Fibroblast of lung (primary cell): Measurements from ENCODE around the gene C1orf52. TPM values are rescaled to one million over a fixed set of nuclear protein-coding genes. Genes with fewer than 3 reads are reported as not detected.

ENCODE experiments used
- DNase-seq, 2 donors: peaks; one replicate each; pipeline versions ENCODE4 v3.0.0 to v3.0.0-alpha.2; 2010; ENCODE audit warnings: low read depth in 2 of 2
- H2AFZ ChIP-seq: 2 replicates; pipeline ENCODE4 v1.5.1; 2012; ENCODE audit warnings: low read length, control low read depth, inconsistent platforms
- H3K27ac ChIP-seq: 2 replicates; pipeline ENCODE4 v1.5.1; 2011; ENCODE audit warnings: low read length, control low read depth; ENCODE audit not compliant: insufficient read depth
- H3K27me3 ChIP-seq: 2 replicates; pipeline ENCODE4 v1.5.1; 2011; ENCODE audit warnings: mild to moderate bottlenecking, low read length; ENCODE audit not compliant: control insufficient read depth, insufficient read depth
- H3K36me3 ChIP-seq: 2 replicates; pipeline ENCODE4 v1.5.1; 2011; ENCODE audit warnings: low read length; ENCODE audit not compliant: control insufficient read depth, insufficient read depth
- H3K4me1 ChIP-seq: 2 replicates; pipeline ENCODE4 v1.5.1; 2011; ENCODE audit warnings: low read length; ENCODE audit not compliant: control insufficient read depth, insufficient read depth; ENCODE audit errors: extremely low read depth
- H3K4me2 ChIP-seq: 2 replicates; pipeline ENCODE4 v1.5.1; 2011; ENCODE audit warnings: low read length, control low read depth; ENCODE audit not compliant: insufficient read depth; ENCODE audit errors: extremely low read depth
- H3K4me3 ChIP-seq, 4 experiments: fragments of 200-600 bp in 1 of 4; sonication (generic) in 1 of 4; replicated peaks in 1 of 4; 2 replicates each; pipeline ENCODE4 v1.5.1; 2011 to 2016; ENCODE audit warnings: low read length in 4 of 4, low read depth in 3 of 4, mild to moderate bottlenecking in 3 of 4, control low read depth in 2 of 4, inconsistent platforms in 1 of 4, mixed read lengths in 1 of 4; ENCODE audit not compliant: insufficient read depth in 1 of 4; ENCODE audit errors: control extremely low read depth in 1 of 4
- H3K79me2 ChIP-seq: 2 replicates; pipeline ENCODE4 v1.5.1; 2012; ENCODE audit warnings: mild to moderate bottlenecking, low read length, inconsistent platforms; ENCODE audit not compliant: control insufficient read depth, insufficient read depth
- H3K9ac ChIP-seq: 2 replicates; pipeline ENCODE4 v1.5.1; 2011; ENCODE audit warnings: mild to moderate bottlenecking, low read length, control low read depth; ENCODE audit not compliant: insufficient read depth
- H3K9me3 ChIP-seq: 2 replicates; pipeline ENCODE4 v1.5.1; 2012; ENCODE audit warnings: low read depth, low read length; ENCODE audit not compliant: control insufficient read depth, insufficient read depth
- H4K20me1 ChIP-seq: 2 replicates; pipeline ENCODE4 v1.5.1; 2011; ENCODE audit warnings: low read length; ENCODE audit not compliant: control insufficient read depth, insufficient read depth; ENCODE audit errors: extremely low read depth
- EZH2 ChIP-seq: IDR thresholded peaks from 2 replicates; pipeline ENCODE4 v1.5.1; 2012; ENCODE audit warnings: low read length, control low read depth, mild to moderate bottlenecking; ENCODE audit errors: missing control alignments
- polyA plus RNA-seq, 2 donors: library from polyadenylated mRNA; depleted of rRNA in 1 of 2; stranded (reverse) in 1 of 2; unstranded in 1 of 2; fragments of >200 nt; gene quantifications; 2 replicates each; pipeline ENCODE4 v1.2.1, GENCODE V29; 2011 to 2012; ENCODE audit warnings: missing spikeins in 1 of 2
- total RNA-seq: library from RNA; depleted of rRNA; stranded (reverse); fragments of >200 nt; gene quantifications from 2 replicates; pipeline ENCODE4 v1.2.1, GENCODE V29; 2014
- TF ChIP-seq, protein P1 (sequence below), 2 donors: IDR thresholded peaks in 1 of 2; conservative IDR thresholded peaks in 1 of 2; 1 replicate in 1 of 2; 2 replicates in 1 of 2; pipeline ENCODE4 v1.5.1; 2011 to 2012; ENCODE audit warnings: low read length in 2 of 2, control low read depth in 1 of 2, inconsistent platforms in 1 of 2, low read depth in 1 of 2, mild to moderate bottlenecking in 1 of 2

Gene C1orf52
- total and polyA plus RNA-seq, 2 donors (not counting 1 experiment from before 2014, with no cell fraction given): 11.4 to 24.7 TPM

DNA sequence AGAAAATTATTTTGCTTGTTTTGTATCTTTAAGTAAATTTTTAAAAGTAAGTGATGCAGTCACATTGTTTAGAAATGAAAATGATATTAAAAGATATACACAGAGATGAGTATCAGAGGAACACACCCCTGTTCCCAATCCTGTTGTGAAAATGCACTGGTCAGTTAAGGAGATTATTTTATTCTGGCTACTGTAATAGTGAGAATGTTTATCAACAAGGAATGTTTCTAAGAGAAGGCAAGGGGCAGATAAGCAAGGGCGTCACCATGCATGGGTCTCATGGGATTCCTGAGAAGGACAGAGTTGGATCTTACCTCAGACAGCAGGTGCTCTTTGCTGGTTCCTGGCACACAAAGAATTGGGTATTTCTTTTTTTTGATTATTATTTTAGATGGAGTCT is 21.8 kb downstream of the C1orf52 start:
- Histone ChIP-seq H3K4me2 (no peak overlapping the region), H2AFZ (no peak overlapping the region), H3K27me3 (peaks cover 3% of the 10 kb centered on the region), H3K36me3 (no peaks in the 10 kb centered on the region), H4K20me1 (no peaks in the 10 kb centered on the region), H3K9ac (no peak overlapping the region), H3K79me2 (no peaks in the 10 kb centered on the region), H3K9me3 (no peaks in the 10 kb centered on the region), H3K27ac (no peak overlapping the region), H3K4me3 (no peak overlapping the region), H3K4me1 (no peaks in the 10 kb centered on the region)
- TF ChIP-seq, protein P1, sequence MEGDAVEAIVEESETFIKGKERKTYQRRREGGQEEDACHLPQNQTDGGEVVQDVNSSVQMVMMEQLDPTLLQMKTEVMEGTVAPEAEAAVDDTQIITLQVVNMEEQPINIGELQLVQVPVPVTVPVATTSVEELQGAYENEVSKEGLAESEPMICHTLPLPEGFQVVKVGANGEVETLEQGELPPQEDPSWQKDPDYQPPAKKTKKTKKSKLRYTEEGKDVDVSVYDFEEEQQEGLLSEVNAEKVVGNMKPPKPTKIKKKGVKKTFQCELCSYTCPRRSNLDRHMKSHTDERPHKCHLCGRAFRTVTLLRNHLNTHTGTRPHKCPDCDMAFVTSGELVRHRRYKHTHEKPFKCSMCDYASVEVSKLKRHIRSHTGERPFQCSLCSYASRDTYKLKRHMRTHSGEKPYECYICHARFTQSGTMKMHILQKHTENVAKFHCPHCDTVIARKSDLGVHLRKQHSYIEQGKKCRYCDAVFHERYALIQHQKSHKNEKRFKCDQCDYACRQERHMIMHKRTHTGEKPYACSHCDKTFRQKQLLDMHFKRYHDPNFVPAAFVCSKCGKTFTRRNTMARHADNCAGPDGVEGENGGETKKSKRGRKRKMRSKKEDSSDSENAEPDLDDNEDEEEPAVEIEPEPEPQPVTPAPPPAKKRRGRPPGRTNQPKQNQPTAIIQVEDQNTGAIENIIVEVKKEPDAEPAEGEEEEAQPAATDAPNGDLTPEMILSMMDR (conservative IDR thresholded peaks at IDR 0.05 in 1 of 2, IDR thresholded peaks at IDR 0.05 in 1 of 2; ENCODE audit: low read depth in 1 of 2, low read length in 2 of 2): no peak
- TF ChIP-seq EZH2: no peak
- no peak for DNase-seq

DNA sequence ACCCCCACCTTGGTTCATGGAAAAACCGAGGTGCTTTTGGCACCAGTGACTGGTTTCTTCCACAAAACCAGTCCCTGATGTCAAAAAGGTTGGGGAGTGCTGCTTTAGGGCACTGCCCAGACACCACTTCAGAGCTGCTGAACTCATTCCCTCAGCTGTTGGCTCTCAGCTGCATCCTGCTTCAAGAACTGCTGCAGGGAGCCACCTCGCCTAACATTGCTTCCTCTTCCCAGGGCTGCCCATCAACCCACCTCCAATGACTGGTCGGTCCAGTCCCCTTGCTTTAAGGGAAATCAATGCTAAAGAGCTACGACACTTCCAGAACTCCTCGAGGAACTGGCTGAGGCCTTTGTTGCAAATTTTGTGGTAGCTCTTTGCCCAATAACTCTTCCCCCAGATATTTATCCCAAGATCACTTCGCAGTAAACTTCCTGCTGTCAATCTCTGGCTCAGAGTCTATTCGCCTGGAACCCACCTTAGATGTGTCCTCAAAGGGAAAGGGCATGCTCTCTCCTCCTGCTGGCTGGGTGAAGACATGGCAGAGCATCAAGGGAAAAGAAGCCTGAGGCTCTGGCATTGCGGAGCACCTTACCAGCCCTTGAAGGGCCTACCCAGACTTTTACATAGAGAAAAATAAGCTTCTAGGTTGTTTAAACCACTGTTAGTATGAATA is 29.0 kb downstream of the C1orf52 start:
- H2AFZ ChIP-seq: no peak overlapping the region
- H3K9ac ChIP-seq: no peak overlapping the region
- no peaks in the 10 kb centered on the region for H3K36me3 ChIP-seq
- no peak overlapping the region for H3K4me2 ChIP-seq
- H4K20me1 ChIP-seq: no peaks in the 10 kb centered on the region
- no peak overlapping the region for H3K4me3 ChIP-seq
- no peak overlapping the region for H3K27ac ChIP-seq
- TF ChIP-seq, protein P1 (conservative IDR thresholded peaks at IDR 0.05 in 1 of 2, IDR thresholded peaks at IDR 0.05 in 1 of 2; ENCODE audit: low read depth in 1 of 2, low read length in 2 of 2): peak; percentile 29 to 36
- no peak for TF ChIP-seq EZH2
- no peaks in the 10 kb centered on the region for H3K27me3 ChIP-seq
- no peaks in the 10 kb centered on the region for H3K79me2 ChIP-seq
- no peak for DNase-seq
- H3K4me1 ChIP-seq: no peaks in the 10 kb centered on the region
- H3K9me3 ChIP-seq: no peaks in the 10 kb centered on the region

DNA sequence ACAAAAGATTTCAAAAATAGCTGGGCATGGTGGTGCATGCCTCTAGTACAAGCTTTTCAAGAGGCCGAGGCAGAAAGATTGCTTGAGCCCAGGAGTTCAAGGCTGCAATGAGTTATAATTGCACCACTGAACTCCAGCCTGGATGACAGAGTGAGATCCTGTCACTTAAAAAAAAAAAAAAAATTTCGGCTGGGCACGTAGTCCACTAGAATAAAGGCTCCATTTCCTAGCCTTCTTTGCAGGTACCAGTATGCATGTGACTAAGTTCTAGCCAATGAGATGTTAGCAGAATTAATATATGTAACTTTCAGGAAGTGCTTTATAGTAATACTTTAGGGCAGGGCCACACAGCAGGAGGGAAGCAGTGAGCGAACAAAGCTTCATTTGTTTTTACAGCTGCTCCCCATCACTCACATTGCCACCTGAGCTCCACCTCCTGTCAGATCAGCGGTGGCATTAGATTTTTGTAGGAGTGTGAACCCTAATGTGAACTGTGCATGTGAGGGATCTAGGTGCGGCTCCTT is 29.8 kb downstream of the C1orf52 start:
- TF ChIP-seq, protein P1 (conservative IDR thresholded peaks at IDR 0.05 in 1 of 2, IDR thresholded peaks at IDR 0.05 in 1 of 2; ENCODE audit: low read depth in 1 of 2, low read length in 2 of 2): no peak
- no peak for TF ChIP-seq EZH2
- Histone ChIP-seq H2AFZ (no peak overlapping the region), H4K20me1 (no peaks in the 10 kb centered on the region), H3K9ac (no peak overlapping the region), H3K9me3 (no peaks in the 10 kb centered on the region), H3K79me2 (no peaks in the 10 kb centered on the region), H3K4me3 (no peak overlapping the region), H3K27ac (no peak overlapping the region), H3K27me3 (no peaks in the 10 kb centered on the region), H3K4me1 (no peaks in the 10 kb centered on the region), H3K4me2 (no peak overlapping the region), H3K36me3 (no peaks in the 10 kb centered on the region)
- no peak for DNase-seq
